HPDE6-E6E7 (cell line): ENCODE results near the gene RHOV.

Experiments
- DNase-seq: peaks from one replicate; pipeline ENCODE4 v3.0.0; 2011; ENCODE audit warnings: missing footprints; ENCODE audit errors: extremely low spot score

RHOV gene

GRCh38 chr15:40845511-40846284 is 28.3 kb downstream of the RHOV start:
- DNase-seq: peak; percentile 96

GRCh38 chr15:40845036-40845435 is 29.0 kb downstream of the RHOV start:
- DNase-seq: no peak

- no peak for DNase-seq
These were observed 29.4 kb downstream of the RHOV start for GRCh38 chr15:40844696-40845030.

- DNase-seq: no peak
These were observed 29.9 kb downstream of the RHOV start, which contains the start of gene SPINT1 for GRCh38 chr15:40843885-40844695. Gene SPINT1 (plus strand): TSS chr15:40844048. CDS start chr15:40844555, 507 bp downstream.

- no peak for DNase-seq
These were observed 30.7 kb downstream of the RHOV start for GRCh38 chr15:40843261-40843884.

GRCh38 chr15:40841741-40842140 is 32.3 kb downstream of the RHOV start:
- DNase-seq: no peak

GRCh38 chr15:40838756-40839155 is 35.3 kb downstream of the RHOV start:
- DNase-seq: no peak

GRCh38 chr15:40836020-40836419 is 38.0 kb downstream of the RHOV start:
- DNase-seq: no peak

- DNase-seq: no peak
These were observed 41.1 kb downstream of the RHOV start for GRCh38 chr15:40832903-40833302.

- no peak for DNase-seq
These were observed 42.2 kb downstream of the RHOV start for GRCh38 chr15:40831861-40832260.

- no peak for DNase-seq
These were observed 43.1 kb downstream of the RHOV start for GRCh38 chr15:40830884-40831283.

GRCh38 chr15:40829115-40829514 is 44.9 kb downstream of the RHOV start:
- no peak for DNase-seq

- DNase-seq: no peak
These were observed 45.5 kb downstream of the RHOV start, which contains the start of gene PPP1R14D for GRCh38 chr15:40828447-40829036. Gene PPP1R14D (minus strand): TSS chr15:40828708. CDS start chr15:40828641, 67 bp downstream.

- DNase-seq: no peak
These were observed 47.5 kb downstream of the RHOV start for GRCh38 chr15:40826423-40827075.

- no peak for DNase-seq
These were observed 48.2 kb downstream of the RHOV start for GRCh38 chr15:40825661-40826422.

GRCh38 chr15:40823572-40824343 is 50.3 kb downstream of the RHOV start:
- DNase-seq: no peak
